Common myeloid progenitor, CD34-positive (primary cell): Measurements from ENCODE around the gene EXOC6B.
"Not testable (repeated sequence)": the region's sequence is repeated elsewhere in the genome, so short reads cannot be mapped to it uniquely, and the experiment has no call there.

Experiments
- CTCF ChIA-PET: fragments of 350-600 bp; sonication (Branson Sonifier 250); formaldehyde crosslinking; loops from one replicate; lab custom pipeline; 2021; ENCODE audit warnings: antibody characterized with exemption; lab: Charles Lee
- POLR2A ChIA-PET: fragments of 350-600 bp; sonication (Branson Sonifier 250); formaldehyde crosslinking; loops from one replicate; lab custom pipeline; 2021; ENCODE audit warnings: antibody characterized with exemption; lab: Charles Lee
- DNase-seq, 3 donors: peaks; one replicate each; pipeline versions ENCODE4 v3.0.0 to v3.0.0-alpha.2; 2013
- H3K27ac ChIP-seq, 2 experiments: 1 replicate in 1 of 2; 2 replicates in 1 of 2; pipeline ENCODE4 v1.7.0; 2013; ENCODE audit warnings: inconsistent platforms in 2 of 2, low read length in 2 of 2, mild to moderate bottlenecking in 2 of 2, low read depth in 1 of 2, moderate library complexity in 1 of 2; ENCODE audit not compliant: severe bottlenecking in 2 of 2, insufficient read depth in 1 of 2, poor library complexity in 1 of 2
- H3K27me3 ChIP-seq, 5 experiments: replicated peaks in 2 of 5; 1 replicate in 3 of 5; 2 replicates in 2 of 5; pipeline versions ENCODE4 v1.6.1 to v1.7.0; 2013; ENCODE audit warnings: low read length in 4 of 5, mild to moderate bottlenecking in 2 of 5, moderate library complexity in 2 of 5, inconsistent platforms in 1 of 5; ENCODE audit not compliant: insufficient read depth in 5 of 5, control insufficient read depth in 4 of 5
- H3K36me3 ChIP-seq, 4 experiments: 1 replicate in 2 of 4; 2 replicates in 2 of 4; pipeline versions ENCODE4 v1.6.1 to v1.7.0; 2013; ENCODE audit warnings: low read length in 3 of 4, control low read depth in 1 of 4, mild to moderate bottlenecking in 1 of 4; ENCODE audit not compliant: control insufficient read depth in 4 of 4, insufficient read depth in 4 of 4
- H3K4me1 ChIP-seq, 4 experiments: 1 replicate in 3 of 4; 2 replicates in 1 of 4; pipeline versions ENCODE4 v1.6.1 to v1.7.1; 2013; ENCODE audit warnings: low read length in 3 of 4, mild to moderate bottlenecking in 3 of 4, control low read depth in 1 of 4, inconsistent platforms in 1 of 4, moderate library complexity in 1 of 4; ENCODE audit not compliant: control insufficient read depth in 4 of 4, insufficient read depth in 4 of 4; ENCODE audit errors: control extremely low read depth in 1 of 4
- H3K4me3 ChIP-seq, 7 experiments: 1 replicate in 4 of 7; 2 replicates in 3 of 7; pipeline versions ENCODE4 v1.5.1 to v1.7.0; 2013; ENCODE audit warnings: mild to moderate bottlenecking in 7 of 7, low read length in 6 of 7, moderate library complexity in 6 of 7, inconsistent platforms in 2 of 7, low read depth in 2 of 7, control low read depth in 1 of 7; ENCODE audit not compliant: insufficient read depth in 4 of 7, control insufficient read depth in 1 of 7; ENCODE audit errors: extremely low read depth in 1 of 7
- H3K9me3 ChIP-seq, 5 experiments: 1 replicate in 4 of 5; 2 replicates in 1 of 5; pipeline versions ENCODE4 v1.6.1 to v1.7.1; 2013; ENCODE audit warnings: low read length in 4 of 5, mild to moderate bottlenecking in 2 of 5, inconsistent platforms in 1 of 5, low read depth in 1 of 5, moderate library complexity in 1 of 5; ENCODE audit not compliant: control insufficient read depth in 4 of 5, insufficient read depth in 2 of 5; ENCODE audit errors: control extremely low read depth in 1 of 5
- WGBS: methylation state at CpG from one replicate; pipeline ENCODE4 v1.1.5; 2013; ENCODE audit not compliant: insufficient coverage; 5-methylcytosine and 5-hydroxymethylcytosine counted together

Gene EXOC6B

DNA sequence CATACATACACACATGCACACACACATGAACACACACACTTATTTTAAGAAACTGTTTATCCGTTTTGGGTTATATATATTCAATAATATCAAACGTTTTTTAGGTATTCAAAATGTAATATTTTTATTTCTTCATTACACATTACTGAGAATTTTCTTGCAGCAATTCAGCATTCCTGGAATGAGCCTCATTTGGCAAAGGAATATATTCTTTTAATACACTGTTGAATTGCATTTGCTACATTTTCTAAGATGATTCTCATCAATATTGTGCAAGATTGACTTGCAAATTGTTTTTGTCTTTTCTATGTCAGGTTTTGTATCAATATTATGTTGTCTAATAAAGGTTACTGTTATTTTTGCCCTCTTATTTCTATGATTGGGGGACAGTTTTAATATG lies 402.1 kb downstream of the EXOC6B start:
- CTCF ChIA-PET: no interaction called here

DNA sequence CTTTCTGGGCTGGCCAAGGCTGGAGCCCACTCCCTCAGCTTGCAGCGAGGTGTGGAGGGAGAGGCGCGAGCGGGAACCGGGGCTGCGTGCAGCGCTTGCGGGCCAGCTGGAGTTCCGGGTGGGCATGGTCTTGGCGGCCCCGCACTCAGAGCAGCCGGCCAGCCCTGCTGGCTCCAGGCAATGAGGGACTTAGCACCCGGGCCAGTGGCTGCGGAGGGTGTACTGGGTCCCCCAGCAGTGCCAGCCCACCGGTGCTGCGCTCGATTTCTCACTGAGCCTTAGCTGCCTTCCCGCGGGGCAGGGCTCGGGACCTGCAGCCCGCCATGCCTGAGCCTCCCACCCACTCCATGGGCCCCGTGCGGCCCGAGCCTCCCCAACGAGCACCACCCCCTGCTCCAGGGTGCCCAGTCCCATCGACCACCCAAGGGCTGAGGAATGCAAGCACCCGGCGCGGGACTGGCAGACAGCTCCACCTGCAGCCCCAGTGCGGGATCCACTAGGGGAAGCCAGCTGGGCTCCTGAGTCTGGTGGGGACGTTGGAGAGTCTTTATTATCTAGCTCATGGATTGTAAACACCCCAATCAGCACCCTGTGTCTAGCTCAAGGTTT lies 404.0 kb downstream of the EXOC6B start:
- H3K27ac ChIP-seq, H3K4me3 ChIP-seq, H3K4me1 ChIP-seq, DNase-seq, POLR2A ChIA-PET, H3K27me3 ChIP-seq, H3K36me3 ChIP-seq, CTCF ChIA-PET, H3K9me3 ChIP-seq: not testable (repeated sequence)
- WGBS: 96% methylated on average over 16 of the region's 31 CpGs

More for the DNA sequence above, 402.1 kb downstream of the EXOC6B start:
- no peak for DNase-seq
- Histone ChIP-seq H3K9me3 (peaks cover 0 to 9% (median 0%) of the 10 kb centered on the region in 5 experiments), H3K4me3 (no peak overlapping the region), H3K27ac (no peak overlapping the region), H3K36me3 (no peaks in the 10 kb centered on the region), H3K27me3 (no peaks in the 10 kb centered on the region), H3K4me1 (no peaks in the 10 kb centered on the region)
- POLR2A ChIA-PET: no interaction called here
- no CpG with 5 or more reads among the region's 2 CpGs for WGBS

DNA sequence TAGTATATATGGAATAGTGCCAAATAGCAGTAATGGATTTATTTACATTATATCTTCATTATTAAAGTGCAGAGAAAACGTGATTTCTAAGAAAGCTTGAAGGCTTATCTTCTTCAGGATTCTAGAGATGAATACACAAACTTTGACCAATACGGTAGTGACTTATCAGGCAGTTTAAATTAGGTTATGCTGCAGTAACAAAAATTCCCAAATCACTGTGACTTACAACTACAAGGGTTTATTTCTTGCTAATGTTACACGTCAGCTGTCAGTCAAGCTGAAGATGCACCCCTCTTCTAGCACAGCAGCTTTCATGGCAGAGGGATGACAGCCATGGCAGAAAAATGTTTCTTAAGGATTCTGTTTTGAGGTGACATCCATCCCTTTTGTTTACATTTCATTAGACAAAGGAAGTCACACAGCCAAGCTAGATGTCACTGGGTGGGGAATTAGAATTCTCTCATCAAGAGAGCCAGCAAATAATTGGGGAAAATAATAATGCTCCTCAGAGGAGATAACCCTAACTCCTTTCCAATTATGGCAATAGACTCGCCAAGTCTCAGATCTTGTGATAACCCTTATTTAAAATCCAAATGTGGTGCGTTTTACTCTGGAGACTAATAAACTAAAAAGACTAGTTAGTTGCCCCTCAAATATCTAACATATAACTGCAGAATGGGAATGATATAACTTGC lies 409.9 kb downstream of the EXOC6B start:
- CTCF ChIA-PET: no interaction called here

DNA sequence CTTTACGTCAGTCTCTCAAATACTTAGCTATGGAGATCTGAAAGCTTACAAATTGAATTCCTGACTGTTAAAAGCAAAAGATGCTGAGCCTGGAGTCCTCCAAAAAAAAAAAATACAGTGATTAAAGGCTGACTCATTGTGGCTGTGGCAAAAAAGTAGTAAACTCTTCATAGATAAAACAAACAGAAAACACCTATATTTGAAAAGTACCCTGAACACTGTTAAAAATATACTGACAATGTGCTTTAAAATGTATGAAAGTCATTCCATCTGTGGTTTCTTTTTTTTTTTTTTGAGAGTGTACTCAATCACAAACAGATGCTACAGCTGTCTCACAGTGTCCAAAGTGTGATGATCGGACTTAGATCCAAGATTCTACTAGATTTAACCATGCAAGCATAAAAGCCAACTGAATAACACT lies 410.6 kb downstream of the EXOC6B start:
- Histone ChIP-seq H3K4me3 (no peak overlapping the region), H3K27me3 (no peaks in the 10 kb centered on the region), H3K36me3 (no peaks in the 10 kb centered on the region), H3K4me1 (no peaks in the 10 kb centered on the region), H3K27ac (no peak overlapping the region), H3K9me3 (peaks cover 0 to 9% (median 0%) of the 10 kb centered on the region in 5 experiments)
- ChIA-PET POLR2A (no interaction called here), CTCF (no interaction called here)
- DNase-seq: peak in 2 of 3 donors; percentile 4 to 13
- no CpG with 5 or more reads among the region's 2 CpGs for WGBS

More for the DNA sequence above, 409.9 kb downstream of the EXOC6B start:
- 100% methylated on average over 2 of the region's 5 CpGs for WGBS
- Histone ChIP-seq H3K27ac (no peak overlapping the region), H3K9me3 (peaks cover 0 to 12% (median 0%) of the 10 kb centered on the region in 5 experiments), H3K4me1 (no peaks in the 10 kb centered on the region), H3K36me3 (no peaks in the 10 kb centered on the region), H3K4me3 (no peak overlapping the region), H3K27me3 (no peaks in the 10 kb centered on the region)
- POLR2A ChIA-PET: no interaction called here
- no peak for DNase-seq

DNA sequence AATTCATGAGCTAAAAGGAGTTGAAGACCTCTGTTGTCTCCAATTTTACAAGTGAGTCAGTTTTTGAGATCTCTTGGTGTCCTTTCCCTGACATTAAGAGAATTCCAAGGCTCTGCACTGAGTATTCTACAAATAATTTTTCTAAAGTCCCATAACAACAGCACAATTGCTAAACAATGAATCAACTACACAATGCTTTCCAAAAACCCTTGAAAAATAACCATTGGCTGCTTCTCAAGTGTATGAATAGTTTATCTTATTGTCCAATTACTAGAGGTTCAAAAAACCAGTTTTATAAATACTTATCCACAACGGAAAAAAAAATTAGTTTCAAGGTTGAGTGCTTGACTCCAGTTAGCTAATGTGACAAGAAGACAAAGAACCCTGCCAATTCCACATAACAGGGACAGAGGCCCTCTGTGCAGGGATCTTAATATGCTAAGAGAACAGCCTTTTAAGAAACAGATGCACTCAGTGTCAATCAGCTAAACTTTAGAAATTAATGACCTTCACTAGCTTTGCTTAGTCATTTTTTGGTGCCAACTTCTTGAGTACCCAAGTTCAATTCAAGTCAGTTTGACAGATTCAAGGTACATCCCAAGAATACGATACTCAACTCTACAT lies 411.6 kb downstream of the EXOC6B start:
- no peaks in the 10 kb centered on the region for H3K27me3 ChIP-seq
- no peaks in the 10 kb centered on the region for H3K4me1 ChIP-seq
- H3K27ac ChIP-seq: no peak overlapping the region
- DNase-seq: no peak
- CTCF ChIA-PET: no interaction called here
- no peaks in the 10 kb centered on the region for H3K36me3 ChIP-seq
- H3K4me3 ChIP-seq: no peak overlapping the region
- POLR2A ChIA-PET: no interaction called here
- 83% methylated on average over 1 of the region's 2 CpGs for WGBS
- H3K9me3 ChIP-seq: peaks cover 0 to 5% (median 0%) of the 10 kb centered on the region in 5 experiments

DNA sequence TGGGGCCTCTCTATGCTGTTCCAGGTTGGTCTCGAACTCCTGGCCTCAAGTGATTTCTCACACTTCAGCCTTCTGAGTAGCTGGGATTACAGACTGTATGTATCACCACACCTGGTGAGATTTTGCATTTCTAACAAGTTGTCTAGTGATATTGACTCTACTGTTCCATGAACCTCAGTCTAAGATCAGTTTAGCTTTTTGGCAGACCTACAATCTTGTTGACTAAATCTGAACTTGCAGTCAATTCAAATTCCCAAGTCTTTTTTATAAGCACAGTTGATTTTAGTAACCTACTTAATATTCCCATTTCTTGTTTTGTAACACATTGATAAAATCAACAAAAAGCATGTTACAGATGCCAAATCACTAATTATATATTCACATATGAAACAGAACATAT lies 412.1 kb downstream of the EXOC6B start:
- no peak overlapping the region for H3K4me3 ChIP-seq
- ChIA-PET CTCF (no interaction called here), POLR2A (no interaction called here)
- H3K36me3 ChIP-seq: no peaks in the 10 kb centered on the region
- no peak overlapping the region for H3K27ac ChIP-seq
- DNase-seq: no peak
- WGBS: no CpG with 5 or more reads among the region's 1 CpG
- H3K9me3 ChIP-seq: peaks cover 0 to 5% (median 0%) of the 10 kb centered on the region in 5 experiments
- H3K27me3 ChIP-seq: no peaks in the 10 kb centered on the region
- no peaks in the 10 kb centered on the region for H3K4me1 ChIP-seq

DNA sequence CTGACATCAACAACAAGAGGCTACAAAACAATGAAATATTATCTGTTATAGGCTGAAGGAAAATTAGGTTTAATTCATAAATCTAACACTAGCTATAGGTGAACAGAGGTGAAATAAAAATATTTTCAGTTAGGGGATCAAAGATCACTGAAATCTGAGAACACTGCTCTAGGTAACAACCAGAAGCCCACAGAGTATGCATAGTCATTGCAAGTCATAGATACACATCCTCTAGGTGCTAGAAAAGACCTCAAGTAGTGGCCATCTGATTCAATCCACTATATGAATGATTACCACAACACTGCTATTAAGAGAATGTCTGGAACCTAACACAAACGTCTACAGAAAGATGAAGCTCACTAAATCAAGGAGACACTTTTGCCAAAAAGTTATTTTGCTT lies 413.6 kb downstream of the EXOC6B start:
- Histone ChIP-seq H3K36me3 (no peaks in the 10 kb centered on the region), H3K4me1 (no peaks in the 10 kb centered on the region), H3K27me3 (no peaks in the 10 kb centered on the region), H3K27ac (no peak overlapping the region), H3K9me3 (peaks cover 0 to 5% (median 0%) of the 10 kb centered on the region in 5 experiments), H3K4me3 (no peak overlapping the region)
- POLR2A ChIA-PET: no interaction called here
- DNase-seq: no peak
- CTCF ChIA-PET: no interaction called here
- 100% methylated on average over 1 of the region's 1 CpG for WGBS
